HFFc6 (cell line): ENCODE results near the gene DNAJB13. TPM values are rescaled to one million over a fixed set of nuclear protein-coding genes. Genes with fewer than 3 reads are reported as not detected.

Experiments used
- DNase-seq: peaks from one replicate; pipeline ENCODE4 v3.0.0-alpha.2; 2018
- H3K27ac Mint-ChIP-seq: 2 replicates; pipeline ENCODE4 v1.8.0; 2020; ENCODE audit warnings: mild to moderate bottlenecking, mixed read lengths
- H3K27me3 Mint-ChIP-seq: 2 replicates; pipeline ENCODE4 v1.8.0; 2021; ENCODE audit warnings: mild to moderate bottlenecking, moderate library complexity, mixed read lengths; ENCODE audit not compliant: insufficient read depth
- H3K36me3 Mint-ChIP-seq: 2 replicates; pipeline ENCODE4 v1.8.0; 2021; ENCODE audit warnings: low read depth, mixed read lengths
- H3K4me1 Mint-ChIP-seq: 2 replicates; pipeline ENCODE4 v1.8.0; 2020; ENCODE audit warnings: low read depth, mixed read lengths
- H3K4me3 Mint-ChIP-seq: 2 replicates; pipeline ENCODE4 v1.8.0; 2020; ENCODE audit warnings: mild to moderate bottlenecking, moderate library complexity, mixed read lengths
- H3K9me3 Mint-ChIP-seq: 2 replicates; pipeline ENCODE4 v1.8.0; 2020; ENCODE audit warnings: mild to moderate bottlenecking, mixed read lengths
- total RNA-seq, 6 experiments: library from RNA; stranded (reverse); fragmentation: NEBNext Ultra II Directional; extraction: Animal tissue kit (Norgen Biotek cat#: 25700); gene quantifications; 2 replicates in 1 of 6; 3 replicates in 5 of 6; pipeline ENCODE4 v1.2.3, GENCODE V29; 2021
- TF ChIP-seq, protein P1 (sequence below): fragments of 200-600 bp; sonication (generic); IDR thresholded peaks from 2 replicates; pipeline ENCODE4 v1.5.0; 2021; ENCODE audit warnings: antibody characterized with exemption, mild to moderate bottlenecking

DNAJB13 gene
- total RNA-seq, 6 experiments from 2014 or later = 0.11 to 0.25 (median 0.17) TPM; not detected in 2

DNA sequence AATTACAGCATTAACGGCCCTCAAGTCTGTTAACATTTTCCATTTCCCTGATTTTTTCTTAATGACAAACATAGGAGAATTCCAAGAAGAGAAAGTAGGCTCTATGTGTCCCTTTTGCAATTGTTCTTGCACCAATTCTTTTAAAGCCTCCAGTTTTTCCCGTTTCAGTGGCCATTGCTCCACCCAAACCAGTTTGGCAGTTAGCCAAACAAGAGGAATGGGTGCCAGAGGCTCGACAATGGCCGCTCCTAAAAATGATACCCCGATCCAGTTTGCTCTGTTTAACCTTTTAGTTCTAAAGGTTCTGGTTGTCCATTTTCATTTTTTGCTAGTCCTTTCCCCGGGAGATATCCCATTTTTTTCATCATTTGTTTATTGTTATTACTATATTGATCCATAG lies 6.7 kb upstream of the DNAJB13 start:
- Mint-ChIP-seq H3K4me3 (no peak overlapping the region), H3K36me3 (peaks cover 17% of the 10 kb centered on the region), H3K27me3 (no peaks in the 10 kb centered on the region; the same call in 1 of the 2 replicates), H3K4me1 (peaks cover 2% of the 10 kb centered on the region), H3K27ac (no peak overlapping the region), H3K9me3 (peaks cover 15% of the 10 kb centered on the region)
- no peak for DNase-seq
- TF ChIP-seq, protein P1, sequence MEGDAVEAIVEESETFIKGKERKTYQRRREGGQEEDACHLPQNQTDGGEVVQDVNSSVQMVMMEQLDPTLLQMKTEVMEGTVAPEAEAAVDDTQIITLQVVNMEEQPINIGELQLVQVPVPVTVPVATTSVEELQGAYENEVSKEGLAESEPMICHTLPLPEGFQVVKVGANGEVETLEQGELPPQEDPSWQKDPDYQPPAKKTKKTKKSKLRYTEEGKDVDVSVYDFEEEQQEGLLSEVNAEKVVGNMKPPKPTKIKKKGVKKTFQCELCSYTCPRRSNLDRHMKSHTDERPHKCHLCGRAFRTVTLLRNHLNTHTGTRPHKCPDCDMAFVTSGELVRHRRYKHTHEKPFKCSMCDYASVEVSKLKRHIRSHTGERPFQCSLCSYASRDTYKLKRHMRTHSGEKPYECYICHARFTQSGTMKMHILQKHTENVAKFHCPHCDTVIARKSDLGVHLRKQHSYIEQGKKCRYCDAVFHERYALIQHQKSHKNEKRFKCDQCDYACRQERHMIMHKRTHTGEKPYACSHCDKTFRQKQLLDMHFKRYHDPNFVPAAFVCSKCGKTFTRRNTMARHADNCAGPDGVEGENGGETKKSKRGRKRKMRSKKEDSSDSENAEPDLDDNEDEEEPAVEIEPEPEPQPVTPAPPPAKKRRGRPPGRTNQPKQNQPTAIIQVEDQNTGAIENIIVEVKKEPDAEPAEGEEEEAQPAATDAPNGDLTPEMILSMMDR = no peak

DNA sequence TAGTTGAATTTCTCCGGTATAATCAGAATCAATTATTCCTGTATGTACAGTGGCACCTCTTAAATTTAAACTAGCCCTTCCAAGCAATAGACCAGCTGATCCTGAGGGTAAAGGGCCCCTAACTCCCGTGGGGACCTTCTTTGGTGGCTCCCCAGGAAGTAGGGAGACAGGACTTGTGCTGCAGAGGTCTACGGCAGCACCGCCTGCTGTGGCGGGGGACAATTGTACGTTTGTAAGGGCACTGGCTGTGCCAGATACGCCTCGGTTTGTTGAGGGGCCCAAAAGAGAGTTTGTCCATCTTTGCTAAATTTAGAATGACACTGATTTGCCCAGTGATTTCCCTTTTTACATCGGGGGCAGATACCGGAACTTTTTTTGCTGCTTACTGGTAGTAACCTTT lies 5.9 kb upstream of the DNAJB13 start:
- peaks cover 13% of the 10 kb centered on the region for H3K36me3 Mint-ChIP-seq
- H3K27me3 Mint-ChIP-seq = no peaks in the 10 kb centered on the region; the same call in 1 of the 2 replicates
- no peak for DNase-seq
- H3K27ac Mint-ChIP-seq = no peak overlapping the region
- H3K4me3 Mint-ChIP-seq = no peak overlapping the region
- TF ChIP-seq, protein P1 = no peak
- no peaks in the 10 kb centered on the region for H3K4me1 Mint-ChIP-seq
- peaks cover 8% of the 10 kb centered on the region; the same call in 1 of the 2 replicates for H3K9me3 Mint-ChIP-seq

DNA sequence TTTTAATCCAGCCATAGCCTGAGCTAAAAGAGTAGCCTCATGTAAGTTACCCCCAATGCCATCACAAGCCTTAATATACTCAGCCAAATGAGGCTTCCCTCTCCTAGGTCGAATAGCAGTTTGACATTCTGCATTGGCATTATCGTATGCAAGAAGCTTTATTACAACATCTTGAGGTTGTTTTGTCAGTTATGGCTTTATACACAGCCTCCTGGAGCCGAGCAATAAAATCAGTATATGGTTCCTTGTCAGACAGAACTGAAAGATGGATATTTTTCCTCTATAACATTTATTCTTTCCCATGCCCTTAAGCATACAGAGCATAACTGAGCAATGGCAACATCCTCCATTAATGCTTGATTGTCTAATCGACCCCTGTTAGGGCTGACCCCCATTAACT lies 5.4 kb upstream of the DNAJB13 start:
- no peaks in the 10 kb centered on the region; the same call in 1 of the 2 replicates for H3K27me3 Mint-ChIP-seq

DNA sequence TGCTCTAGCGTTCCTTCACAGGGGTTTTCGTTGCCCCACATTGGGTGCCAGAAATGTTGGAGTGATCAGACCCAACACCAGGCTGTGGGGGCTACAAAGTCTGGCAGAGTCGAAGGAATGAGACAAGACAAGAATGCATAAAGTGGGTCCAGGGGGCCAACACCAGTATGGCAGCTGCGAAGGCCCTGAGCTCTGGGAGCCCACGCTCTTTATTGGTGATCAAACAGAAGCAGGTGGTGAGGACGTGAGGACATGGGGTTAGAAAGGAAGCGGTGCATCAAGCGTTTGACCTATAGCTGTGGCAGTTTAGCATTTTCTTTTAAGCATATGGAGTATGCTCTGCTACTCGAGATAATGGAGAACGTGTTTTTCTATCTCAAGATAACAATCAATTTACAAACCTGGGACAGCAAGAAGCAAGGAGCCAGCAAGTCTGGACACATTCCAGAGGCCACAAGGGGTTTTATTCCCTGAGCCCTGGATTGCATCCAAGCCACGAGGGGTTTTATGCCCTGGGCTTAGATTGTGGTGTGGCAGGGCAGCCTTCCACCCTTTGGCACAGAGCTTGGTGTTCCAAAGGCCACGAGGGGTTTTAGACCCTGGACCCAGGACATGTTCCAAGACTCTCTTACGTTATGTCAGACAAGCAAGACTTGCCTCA lies 3.9 kb upstream of the DNAJB13 start:
- no peak for DNase-seq
- Mint-ChIP-seq H3K27me3 (peaks cover 2% of the 10 kb centered on the region), H3K4me1 (no peaks in the 10 kb centered on the region), H3K36me3 (0 out of 2 replicates have a peak, but pooled peaks cover 4% of the 10 kb centered on the region), H3K27ac (no peak overlapping the region), H3K4me3 (no peak overlapping the region), H3K9me3 (no peaks in the 10 kb centered on the region)
- TF ChIP-seq, protein P1 = no peak

More for the DNA sequence above, 5.4 kb upstream of the DNAJB13 start:
- Mint-ChIP-seq H3K36me3 (peaks cover 13% of the 10 kb centered on the region), H3K9me3 (peaks cover 8% of the 10 kb centered on the region; the same call in 1 of the 2 replicates), H3K4me1 (no peaks in the 10 kb centered on the region), H3K4me3 (no peak overlapping the region), H3K27ac (no peak overlapping the region)
- TF ChIP-seq, protein P1 = no peak
- no peak for DNase-seq

DNA sequence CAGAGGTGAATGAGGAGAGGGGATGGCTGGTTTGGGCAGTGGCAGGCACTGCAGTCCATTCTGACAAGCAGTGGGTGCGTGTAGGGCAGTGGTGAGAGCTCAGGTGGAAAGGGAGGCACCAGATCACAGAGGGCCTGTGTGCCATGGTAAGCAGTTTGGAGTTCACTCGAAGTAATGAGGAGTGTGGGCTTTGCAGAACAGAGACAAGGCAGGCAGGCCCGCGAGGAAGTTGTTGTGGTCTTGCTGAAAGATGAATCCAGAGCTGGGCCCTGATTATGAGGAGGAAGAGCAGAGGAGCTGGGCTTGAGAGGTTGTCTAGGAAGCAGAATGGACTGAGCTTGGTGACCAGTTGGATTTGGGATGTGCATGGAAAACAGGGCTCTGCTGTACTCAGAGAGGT lies 1.6 kb upstream of the DNAJB13 start:
- no peaks in the 10 kb centered on the region for H3K4me1 Mint-ChIP-seq
- TF ChIP-seq, protein P1 = no peak
- no peaks in the 10 kb centered on the region for H3K9me3 Mint-ChIP-seq
- no peak overlapping the region for H3K4me3 Mint-ChIP-seq
- no peak for DNase-seq
- no peak overlapping the region for H3K27ac Mint-ChIP-seq
- 0 out of 2 replicates have a peak, but pooled peaks cover 4% of the 10 kb centered on the region for H3K36me3 Mint-ChIP-seq
- H3K27me3 Mint-ChIP-seq = peaks cover 2% of the 10 kb centered on the region
